ENCODE data around the gene PDZD8. TPM values are rescaled to one million over a fixed set of nuclear protein-coding genes. Genes with fewer than 3 reads are reported as not detected.

Gene PDZD8
- total and polyA plus RNA-seq, 9 donors: 8.0 to 49.6 (median 35.6) TPM

DNA sequence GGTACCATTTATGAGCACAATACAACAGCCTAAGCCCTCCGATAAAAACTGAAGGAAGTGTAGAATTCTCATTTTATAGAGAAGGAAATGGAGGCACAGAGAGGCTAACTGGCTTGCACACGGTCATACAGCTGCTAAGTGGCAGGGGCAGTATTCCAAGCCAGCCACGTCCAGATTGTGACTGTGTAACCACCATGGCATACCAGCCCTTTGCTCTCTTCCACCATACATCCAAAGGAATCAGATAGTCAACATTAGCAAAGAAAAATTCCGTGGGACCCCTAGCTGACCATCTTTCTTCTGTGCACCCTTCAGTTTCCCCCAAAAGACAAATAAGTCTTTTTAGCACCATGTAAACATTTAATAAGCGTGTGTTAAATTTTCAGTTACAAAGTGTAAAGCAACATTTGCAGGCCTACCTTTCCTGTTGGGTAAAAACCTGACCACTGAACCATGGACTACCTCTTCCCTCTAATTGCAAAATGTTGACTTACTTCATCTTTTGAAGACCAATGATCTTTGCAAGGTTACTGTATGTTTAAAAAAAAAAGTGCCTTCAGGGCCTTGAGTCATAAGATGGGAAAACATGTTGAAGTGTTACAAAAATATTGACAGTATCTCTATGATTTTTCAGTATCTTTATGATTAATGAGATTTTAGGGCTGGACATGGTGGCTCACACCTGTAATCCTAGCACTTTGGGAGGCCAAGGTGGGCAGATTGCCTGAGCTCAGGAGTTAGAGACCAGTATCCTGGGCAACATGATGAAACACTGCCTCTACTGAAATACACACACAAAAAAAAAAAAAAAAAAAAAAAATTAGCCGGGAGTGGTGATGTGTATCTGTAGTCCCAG, 24.3 kb upstream of the PDZD8 start:
- Histone ChIP-seq H3K4me3 (no peak overlapping the region), H3K27me3 (no peaks in the 10 kb centered on the region), H3K9me3 (no peaks in the 10 kb centered on the region), H3K36me3 (no peaks in the 10 kb centered on the region), H3K27ac (no peak overlapping the region), H3K4me1 (ENCODE audit: insufficient read depth) (no peaks in the 10 kb centered on the region)
- no peak for TF ChIP-seq CTCF (IDR thresholded peaks at IDR 0.05)
- TF ChIP-seq POLR2A (IDR thresholded peaks at IDR 0.05): no peak
- no peak for TF ChIP-seq EP300 (IDR thresholded peaks at IDR 0.05)
- intact Hi-C loops (cut with DNase I): loop anchor here in 1 of 4 donors (5.0 kb wide), 1 partner anchor 1362 kb away; no protein-coding TSS in a partner anchor
- DNase-seq: no peak
- WGBS, 3 donors: 88 to 91% (median 91%) methylated on average over 6 of the region's 6 CpGs

DNA sequence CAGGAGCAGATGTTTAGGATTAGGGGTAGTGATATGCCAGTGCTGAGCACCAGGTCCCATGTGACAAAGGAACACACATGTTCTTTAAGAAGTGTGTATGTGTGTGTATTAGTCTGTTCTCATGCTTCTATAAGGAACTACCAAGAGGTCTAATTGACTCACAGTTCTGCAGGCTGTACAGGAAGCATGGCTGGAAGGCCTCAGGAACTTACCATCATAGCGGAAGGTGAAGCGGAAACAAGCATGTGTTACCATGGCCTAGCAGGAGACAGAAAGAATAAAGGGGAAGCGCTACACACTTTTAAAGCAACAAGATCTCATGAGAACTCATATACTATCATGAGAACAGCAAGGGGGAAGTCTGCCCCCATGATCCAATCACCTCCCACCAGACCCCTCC, 22.8 kb upstream of the PDZD8 start:
- 97 to 100% (median 98%) methylated on average over 3 of the region's 3 CpGs for WGBS, 3 donors
- H3K36me3 ChIP-seq: no peaks in the 10 kb centered on the region
- TF ChIP-seq EP300 (IDR thresholded peaks at IDR 0.05): no peak
- TF ChIP-seq POLR2A (IDR thresholded peaks at IDR 0.05): no peak
- no peak for TF ChIP-seq CTCF (IDR thresholded peaks at IDR 0.05)
- no peak for DNase-seq
- no peaks in the 10 kb centered on the region for H3K9me3 ChIP-seq
- intact Hi-C loops (cut with DNase I): no loop called here
- H3K27ac ChIP-seq: no peak overlapping the region
- no peaks in the 10 kb centered on the region for H3K27me3 ChIP-seq
- no peak overlapping the region for H3K4me3 ChIP-seq
- H3K4me1 ChIP-seq (ENCODE audit: insufficient read depth): no peaks in the 10 kb centered on the region

- H3K36me3 ChIP-seq: no peaks in the 10 kb centered on the region
- H3K9me3 ChIP-seq: peaks cover 0 to 4% of the 10 kb centered on the region in 2 donors
- no peaks in the 10 kb centered on the region for H3K4me1 ChIP-seq (ENCODE audit: insufficient read depth)
- DNase-seq: no peak
- TF ChIP-seq CTCF (IDR thresholded peaks at IDR 0.05) (no peak), POLR2A (IDR thresholded peaks at IDR 0.05) (no peak), EP300 (IDR thresholded peaks at IDR 0.05) (no peak)
- no peak overlapping the region for H3K27ac ChIP-seq
- WGBS, 3 donors: 38 to 52% (median 41%) methylated on average over 4 of the region's 4 CpGs
- no peaks in the 10 kb centered on the region for H3K27me3 ChIP-seq
- intact Hi-C loops (cut with DNase I): no loop called here
- H3K4me3 ChIP-seq: no peak overlapping the region
Observed at GRCh38 chr10:117391436-117392205, 16.4 kb upstream of the PDZD8 start.

GRCh38 chr10:117390420-117390819, 15.2 kb upstream of the PDZD8 start:
- no peak for DNase-seq
- no peak for TF ChIP-seq EP300 (IDR thresholded peaks at IDR 0.05)
- H3K4me3 ChIP-seq: no peak overlapping the region
- WGBS, 3 donors: 89 to 95% (median 91%) methylated on average over 3 of the region's 3 CpGs
- no peak overlapping the region for H3K27ac ChIP-seq
- no peaks in the 10 kb centered on the region for H3K27me3 ChIP-seq
- H3K36me3 ChIP-seq: no peaks in the 10 kb centered on the region
- H3K9me3 ChIP-seq: peaks cover 0 to 4% of the 10 kb centered on the region in 2 donors
- intact Hi-C loops (cut with DNase I): no loop called here
- no peaks in the 10 kb centered on the region for H3K4me1 ChIP-seq (ENCODE audit: insufficient read depth)
